GM23338 (cell line): ENCODE data around the gene C6.

Experiments
- CREB1 ChIP-seq: fragments of 250-450 bp; sonication (Bioruptor Pico); IDR thresholded peaks from 2 replicates; pipeline ENCODE4 v1.5.0; 2020; ENCODE audit warnings: low read depth, mild to moderate bottlenecking, moderate library complexity
- EZH2 ChIP-seq: fragments of 200-600 bp; sonication (generic); IDR thresholded peaks from one replicate; pipeline ENCODE4 v1.8.0; 2017; ENCODE audit warnings: antibody characterized with exemption, mild to moderate bottlenecking, low read depth; ENCODE audit not compliant: unreplicated experiment
- EZH2phosphoT487 ChIP-seq: fragments of 200-600 bp; sonication (generic); IDR thresholded peaks from one replicate; pipeline ENCODE4 v1.8.1; 2018; ENCODE audit warnings: antibody characterized with exemption; ENCODE audit not compliant: unreplicated experiment
- JUNB ChIP-seq: IDR thresholded peaks from one replicate; pipeline ENCODE4 v1.6.1; 2016; ENCODE audit warnings: antibody characterized with exemption; ENCODE audit not compliant: unreplicated experiment
- NANOG ChIP-seq: IDR thresholded peaks from 2 replicates; pipeline ENCODE4 v1.6.1; 2016; ENCODE audit warnings: antibody characterized with exemption, borderline replicate concordance
- POLR2AphosphoS5 ChIP-seq: IDR thresholded peaks from 2 replicates; pipeline ENCODE4 v1.6.1; 2016; ENCODE audit warnings: antibody characterized with exemption, low read depth
- TF ChIP-seq, protein P1 (sequence below), 2 experiments: fragments of 200-600 bp in 1 of 2; sonication (generic) in 1 of 2; conservative IDR thresholded peaks; 2 replicates each; pipeline versions ENCODE4 v1.5.1 to v1.6.1; 2016 to 2017; ENCODE audit warnings: antibody characterized with exemption in 2 of 2, low read depth in 2 of 2, mild to moderate bottlenecking in 2 of 2, moderate library complexity in 1 of 2
- TF ChIP-seq, protein P2 (sequence below): IDR thresholded peaks from 2 replicates; pipeline ENCODE4 v1.6.1; 2016; ENCODE audit warnings: antibody characterized with exemption
- TF ChIP-seq, protein P3 (sequence below): IDR thresholded peaks from one replicate; pipeline ENCODE4 v1.6.1; 2018; ENCODE audit warnings: antibody characterized with exemption; ENCODE audit not compliant: unreplicated experiment

DNA sequence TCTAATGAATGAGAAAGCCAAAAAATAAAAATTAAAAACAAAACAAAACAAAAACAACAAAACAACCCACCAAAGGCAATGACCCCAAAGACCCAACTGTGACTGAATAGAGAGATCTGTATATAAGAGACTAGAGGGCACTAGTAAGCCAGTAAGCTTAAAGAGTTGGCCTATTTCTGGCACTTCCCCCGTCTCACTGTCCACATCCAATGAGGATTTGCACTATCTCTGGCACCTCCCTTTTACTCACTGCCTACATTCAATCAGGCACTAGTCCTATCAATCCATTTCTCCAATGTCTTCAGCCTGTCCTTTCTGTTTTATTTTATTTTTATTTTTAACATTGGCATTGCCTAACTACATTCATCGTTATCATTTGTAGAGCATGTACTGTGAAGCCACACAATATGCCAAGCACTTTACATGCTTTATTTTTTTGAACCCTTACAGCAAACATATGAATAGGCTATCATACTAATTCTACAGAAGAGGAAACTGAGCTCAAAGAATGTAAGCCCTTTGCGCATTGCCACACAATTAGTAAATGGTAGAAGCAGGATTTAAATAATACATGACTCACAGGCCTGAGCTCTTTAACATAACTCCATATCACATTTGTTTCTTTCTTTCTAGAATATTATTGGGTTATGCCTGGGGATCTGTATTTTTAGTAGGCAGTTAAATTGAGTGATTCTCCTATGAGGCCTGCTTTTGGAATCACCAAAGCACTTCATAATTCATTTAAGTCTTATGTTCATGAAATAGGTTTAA is 70.0 kb downstream of the C6 start:
- TF ChIP-seq, protein P1, sequence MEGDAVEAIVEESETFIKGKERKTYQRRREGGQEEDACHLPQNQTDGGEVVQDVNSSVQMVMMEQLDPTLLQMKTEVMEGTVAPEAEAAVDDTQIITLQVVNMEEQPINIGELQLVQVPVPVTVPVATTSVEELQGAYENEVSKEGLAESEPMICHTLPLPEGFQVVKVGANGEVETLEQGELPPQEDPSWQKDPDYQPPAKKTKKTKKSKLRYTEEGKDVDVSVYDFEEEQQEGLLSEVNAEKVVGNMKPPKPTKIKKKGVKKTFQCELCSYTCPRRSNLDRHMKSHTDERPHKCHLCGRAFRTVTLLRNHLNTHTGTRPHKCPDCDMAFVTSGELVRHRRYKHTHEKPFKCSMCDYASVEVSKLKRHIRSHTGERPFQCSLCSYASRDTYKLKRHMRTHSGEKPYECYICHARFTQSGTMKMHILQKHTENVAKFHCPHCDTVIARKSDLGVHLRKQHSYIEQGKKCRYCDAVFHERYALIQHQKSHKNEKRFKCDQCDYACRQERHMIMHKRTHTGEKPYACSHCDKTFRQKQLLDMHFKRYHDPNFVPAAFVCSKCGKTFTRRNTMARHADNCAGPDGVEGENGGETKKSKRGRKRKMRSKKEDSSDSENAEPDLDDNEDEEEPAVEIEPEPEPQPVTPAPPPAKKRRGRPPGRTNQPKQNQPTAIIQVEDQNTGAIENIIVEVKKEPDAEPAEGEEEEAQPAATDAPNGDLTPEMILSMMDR (conservative IDR thresholded peaks at IDR 0.05; ENCODE audit: low read depth in 2 of 2): peak in 1 of 2 experiments; percentile 30; a peak in 2 of 4 replicates
- TF ChIP-seq POLR2AphosphoS5: no peak
- no peak for TF ChIP-seq EZH2
- TF ChIP-seq CREB1 (CRISPR knock-in tag): no peak
- TF ChIP-seq JUNB: no peak
- TF ChIP-seq, protein P2, sequence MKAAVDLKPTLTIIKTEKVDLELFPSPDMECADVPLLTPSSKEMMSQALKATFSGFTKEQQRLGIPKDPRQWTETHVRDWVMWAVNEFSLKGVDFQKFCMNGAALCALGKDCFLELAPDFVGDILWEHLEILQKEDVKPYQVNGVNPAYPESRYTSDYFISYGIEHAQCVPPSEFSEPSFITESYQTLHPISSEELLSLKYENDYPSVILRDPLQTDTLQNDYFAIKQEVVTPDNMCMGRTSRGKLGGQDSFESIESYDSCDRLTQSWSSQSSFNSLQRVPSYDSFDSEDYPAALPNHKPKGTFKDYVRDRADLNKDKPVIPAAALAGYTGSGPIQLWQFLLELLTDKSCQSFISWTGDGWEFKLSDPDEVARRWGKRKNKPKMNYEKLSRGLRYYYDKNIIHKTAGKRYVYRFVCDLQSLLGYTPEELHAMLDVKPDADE: no peak
- TF ChIP-seq EZH2phosphoT487: no peak
- TF ChIP-seq, protein P3, sequence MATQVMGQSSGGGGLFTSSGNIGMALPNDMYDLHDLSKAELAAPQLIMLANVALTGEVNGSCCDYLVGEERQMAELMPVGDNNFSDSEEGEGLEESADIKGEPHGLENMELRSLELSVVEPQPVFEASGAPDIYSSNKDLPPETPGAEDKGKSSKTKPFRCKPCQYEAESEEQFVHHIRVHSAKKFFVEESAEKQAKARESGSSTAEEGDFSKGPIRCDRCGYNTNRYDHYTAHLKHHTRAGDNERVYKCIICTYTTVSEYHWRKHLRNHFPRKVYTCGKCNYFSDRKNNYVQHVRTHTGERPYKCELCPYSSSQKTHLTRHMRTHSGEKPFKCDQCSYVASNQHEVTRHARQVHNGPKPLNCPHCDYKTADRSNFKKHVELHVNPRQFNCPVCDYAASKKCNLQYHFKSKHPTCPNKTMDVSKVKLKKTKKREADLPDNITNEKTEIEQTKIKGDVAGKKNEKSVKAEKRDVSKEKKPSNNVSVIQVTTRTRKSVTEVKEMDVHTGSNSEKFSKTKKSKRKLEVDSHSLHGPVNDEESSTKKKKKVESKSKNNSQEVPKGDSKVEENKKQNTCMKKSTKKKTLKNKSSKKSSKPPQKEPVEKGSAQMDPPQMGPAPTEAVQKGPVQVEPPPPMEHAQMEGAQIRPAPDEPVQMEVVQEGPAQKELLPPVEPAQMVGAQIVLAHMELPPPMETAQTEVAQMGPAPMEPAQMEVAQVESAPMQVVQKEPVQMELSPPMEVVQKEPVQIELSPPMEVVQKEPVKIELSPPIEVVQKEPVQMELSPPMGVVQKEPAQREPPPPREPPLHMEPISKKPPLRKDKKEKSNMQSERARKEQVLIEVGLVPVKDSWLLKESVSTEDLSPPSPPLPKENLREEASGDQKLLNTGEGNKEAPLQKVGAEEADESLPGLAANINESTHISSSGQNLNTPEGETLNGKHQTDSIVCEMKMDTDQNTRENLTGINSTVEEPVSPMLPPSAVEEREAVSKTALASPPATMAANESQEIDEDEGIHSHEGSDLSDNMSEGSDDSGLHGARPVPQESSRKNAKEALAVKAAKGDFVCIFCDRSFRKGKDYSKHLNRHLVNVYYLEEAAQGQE: no peak
- no peak for TF ChIP-seq NANOG
